ENCODE measurements around the gene PCDH8.

DNA sequence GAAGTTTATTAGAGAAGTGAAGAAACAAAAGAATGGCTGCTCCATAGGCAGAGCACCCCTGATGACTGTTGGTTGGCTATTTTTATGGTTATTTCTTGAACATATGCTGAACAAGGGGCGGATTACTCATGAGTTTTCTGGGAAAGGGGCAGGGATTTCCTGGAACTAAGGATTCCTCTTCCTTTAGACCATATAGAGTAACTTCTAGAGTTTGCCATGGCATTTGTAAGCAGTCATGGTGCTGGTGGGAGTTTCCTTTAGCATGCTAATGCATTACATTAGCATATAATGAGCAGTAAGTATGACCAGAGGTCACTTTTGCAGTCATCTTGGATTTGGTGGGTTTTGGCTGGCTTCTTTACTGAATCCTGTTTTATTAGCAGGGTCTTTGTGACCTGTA lies 38.7 kb upstream of the PCDH8 start:
- TF ChIP-seq, protein P1, sequence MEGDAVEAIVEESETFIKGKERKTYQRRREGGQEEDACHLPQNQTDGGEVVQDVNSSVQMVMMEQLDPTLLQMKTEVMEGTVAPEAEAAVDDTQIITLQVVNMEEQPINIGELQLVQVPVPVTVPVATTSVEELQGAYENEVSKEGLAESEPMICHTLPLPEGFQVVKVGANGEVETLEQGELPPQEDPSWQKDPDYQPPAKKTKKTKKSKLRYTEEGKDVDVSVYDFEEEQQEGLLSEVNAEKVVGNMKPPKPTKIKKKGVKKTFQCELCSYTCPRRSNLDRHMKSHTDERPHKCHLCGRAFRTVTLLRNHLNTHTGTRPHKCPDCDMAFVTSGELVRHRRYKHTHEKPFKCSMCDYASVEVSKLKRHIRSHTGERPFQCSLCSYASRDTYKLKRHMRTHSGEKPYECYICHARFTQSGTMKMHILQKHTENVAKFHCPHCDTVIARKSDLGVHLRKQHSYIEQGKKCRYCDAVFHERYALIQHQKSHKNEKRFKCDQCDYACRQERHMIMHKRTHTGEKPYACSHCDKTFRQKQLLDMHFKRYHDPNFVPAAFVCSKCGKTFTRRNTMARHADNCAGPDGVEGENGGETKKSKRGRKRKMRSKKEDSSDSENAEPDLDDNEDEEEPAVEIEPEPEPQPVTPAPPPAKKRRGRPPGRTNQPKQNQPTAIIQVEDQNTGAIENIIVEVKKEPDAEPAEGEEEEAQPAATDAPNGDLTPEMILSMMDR (IDR thresholded peaks at IDR 0.05; ENCODE audit: poor library complexity, severe bottlenecking), result no peak
- TF ChIP-seq SMC3 (conservative IDR thresholded peaks at IDR 0.05; ENCODE audit: poor library complexity), result no peak

Data from neural cell (in vitro differentiated cells).